Fibroblast of mammary gland (primary cell): ENCODE results near the gene TSPEAR.

Experiments used
- DNase-seq: peaks from one replicate; pipeline ENCODE4 v3.0.0-alpha.2; 2010; ENCODE audit warnings: low read depth
- H3K4me3 ChIP-seq: 2 replicates; pipeline ENCODE4 v1.5.1; 2011; ENCODE audit warnings: low read depth, mild to moderate bottlenecking, low read length, moderate library complexity; ENCODE audit not compliant: control insufficient read depth
- TF ChIP-seq, protein P1 (sequence below): conservative IDR thresholded peaks from 2 replicates; pipeline ENCODE4 v1.5.1; 2011; ENCODE audit warnings: low read depth, low read length, inconsistent platforms; ENCODE audit not compliant: control insufficient read depth, insufficient read depth

Gene TSPEAR

DNA sequence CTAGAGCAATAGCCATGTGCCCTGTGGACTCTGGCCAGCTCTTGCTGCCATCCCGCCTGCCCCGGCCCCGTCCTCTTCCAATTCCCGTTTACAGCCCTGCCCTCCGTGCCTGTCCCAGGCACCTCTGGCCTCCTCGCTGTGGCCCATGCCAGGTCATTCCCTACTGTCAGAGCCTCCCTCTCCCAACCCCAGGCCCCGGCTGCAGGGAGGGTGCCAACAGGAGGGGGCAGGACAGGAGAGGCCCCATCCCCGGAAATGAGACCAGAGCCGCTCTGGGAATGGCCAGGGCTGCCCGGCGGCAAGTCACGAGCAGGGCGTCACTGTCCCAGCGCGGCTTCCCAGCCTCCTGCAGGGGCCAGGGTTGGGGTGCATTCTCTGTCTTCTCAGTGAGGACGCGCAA is 23.5 kb upstream of the TSPEAR start:
- TF ChIP-seq, protein P1, sequence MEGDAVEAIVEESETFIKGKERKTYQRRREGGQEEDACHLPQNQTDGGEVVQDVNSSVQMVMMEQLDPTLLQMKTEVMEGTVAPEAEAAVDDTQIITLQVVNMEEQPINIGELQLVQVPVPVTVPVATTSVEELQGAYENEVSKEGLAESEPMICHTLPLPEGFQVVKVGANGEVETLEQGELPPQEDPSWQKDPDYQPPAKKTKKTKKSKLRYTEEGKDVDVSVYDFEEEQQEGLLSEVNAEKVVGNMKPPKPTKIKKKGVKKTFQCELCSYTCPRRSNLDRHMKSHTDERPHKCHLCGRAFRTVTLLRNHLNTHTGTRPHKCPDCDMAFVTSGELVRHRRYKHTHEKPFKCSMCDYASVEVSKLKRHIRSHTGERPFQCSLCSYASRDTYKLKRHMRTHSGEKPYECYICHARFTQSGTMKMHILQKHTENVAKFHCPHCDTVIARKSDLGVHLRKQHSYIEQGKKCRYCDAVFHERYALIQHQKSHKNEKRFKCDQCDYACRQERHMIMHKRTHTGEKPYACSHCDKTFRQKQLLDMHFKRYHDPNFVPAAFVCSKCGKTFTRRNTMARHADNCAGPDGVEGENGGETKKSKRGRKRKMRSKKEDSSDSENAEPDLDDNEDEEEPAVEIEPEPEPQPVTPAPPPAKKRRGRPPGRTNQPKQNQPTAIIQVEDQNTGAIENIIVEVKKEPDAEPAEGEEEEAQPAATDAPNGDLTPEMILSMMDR = no peak
- DNase-seq = no peak
- no peak overlapping the region for H3K4me3 ChIP-seq

DNA sequence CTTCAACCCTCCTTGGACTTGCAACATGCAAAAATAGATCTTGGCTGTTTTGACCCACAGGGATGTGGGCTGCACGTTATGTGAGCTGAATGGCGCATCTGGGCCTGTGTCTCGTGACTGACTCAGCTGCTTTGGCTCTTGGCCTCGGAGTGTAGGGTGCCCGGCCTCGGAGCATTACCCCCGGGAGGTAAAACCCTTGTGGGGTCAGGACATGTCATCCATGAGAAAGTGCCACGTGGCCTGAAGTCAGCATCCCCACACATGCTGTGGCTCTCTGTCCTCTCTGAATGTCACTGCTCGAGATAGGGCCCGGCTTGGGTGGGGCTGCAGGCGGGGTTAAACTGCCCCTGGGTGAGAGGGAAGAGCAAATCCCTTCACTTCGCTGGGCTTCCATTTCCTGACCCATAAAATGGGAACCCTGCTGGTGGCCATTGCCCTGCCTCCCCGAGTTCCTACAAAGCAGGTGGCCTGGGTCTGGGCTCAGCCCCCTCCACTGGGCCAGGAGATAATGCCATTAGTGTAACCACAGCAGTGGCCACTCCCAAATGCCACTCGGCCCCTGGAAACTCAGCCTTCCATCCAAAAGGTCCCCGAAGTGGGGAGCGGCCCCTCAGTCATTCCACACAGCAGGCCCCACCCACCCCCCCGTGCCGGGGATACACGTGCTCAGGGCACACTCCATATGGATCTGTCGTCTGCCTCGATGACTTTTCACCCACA is 22.8 kb upstream of the TSPEAR start:
- no peak overlapping the region for H3K4me3 ChIP-seq
- no peak for DNase-seq
- TF ChIP-seq, protein P1 = no peak

DNA sequence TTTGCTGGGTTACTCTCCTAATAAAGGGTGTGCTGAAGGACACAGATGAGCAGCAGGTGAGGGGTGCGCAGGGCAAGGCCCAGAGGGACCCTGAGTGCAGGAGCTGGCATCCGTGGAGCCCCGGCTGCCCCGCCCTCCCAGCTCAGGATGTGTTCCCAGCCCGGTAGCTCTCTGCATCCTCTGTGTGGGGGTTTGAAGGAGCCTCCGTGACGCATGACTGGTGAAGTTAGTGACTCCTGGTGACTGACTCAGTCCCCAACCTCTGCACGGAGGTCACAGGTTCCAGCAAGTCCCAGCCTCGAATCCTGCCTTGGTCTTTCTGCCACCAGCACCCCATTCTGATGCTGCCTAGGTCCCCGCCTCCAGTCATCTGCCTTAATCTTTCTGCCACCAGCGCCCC is 21.6 kb upstream of the TSPEAR start:
- H3K4me3 ChIP-seq = no peak overlapping the region
- DNase-seq = no peak
- TF ChIP-seq, protein P1 = no peak

DNA sequence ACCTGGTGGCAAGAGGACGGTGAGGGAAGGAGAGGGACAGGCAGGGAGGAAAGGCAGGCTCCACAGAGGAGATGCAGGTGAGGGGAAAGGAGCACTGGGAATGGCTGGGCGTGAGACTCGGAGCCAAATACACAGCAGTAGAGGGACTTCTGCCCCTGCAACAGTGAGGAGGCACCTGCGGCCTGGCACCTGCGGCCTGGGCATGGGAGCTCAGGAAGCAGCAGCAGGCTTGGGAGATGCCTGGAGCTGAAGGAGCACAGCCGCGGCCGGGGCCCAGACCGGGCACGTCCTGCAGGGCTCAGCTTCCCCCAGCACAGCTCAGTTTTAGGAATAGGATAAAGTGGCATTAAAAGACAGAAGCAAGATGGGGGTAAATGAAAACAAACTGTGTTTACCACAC is 20.9 kb upstream of the TSPEAR start:
- TF ChIP-seq, protein P1 = no peak
- H3K4me3 ChIP-seq = no peak overlapping the region
- DNase-seq = no peak

DNA sequence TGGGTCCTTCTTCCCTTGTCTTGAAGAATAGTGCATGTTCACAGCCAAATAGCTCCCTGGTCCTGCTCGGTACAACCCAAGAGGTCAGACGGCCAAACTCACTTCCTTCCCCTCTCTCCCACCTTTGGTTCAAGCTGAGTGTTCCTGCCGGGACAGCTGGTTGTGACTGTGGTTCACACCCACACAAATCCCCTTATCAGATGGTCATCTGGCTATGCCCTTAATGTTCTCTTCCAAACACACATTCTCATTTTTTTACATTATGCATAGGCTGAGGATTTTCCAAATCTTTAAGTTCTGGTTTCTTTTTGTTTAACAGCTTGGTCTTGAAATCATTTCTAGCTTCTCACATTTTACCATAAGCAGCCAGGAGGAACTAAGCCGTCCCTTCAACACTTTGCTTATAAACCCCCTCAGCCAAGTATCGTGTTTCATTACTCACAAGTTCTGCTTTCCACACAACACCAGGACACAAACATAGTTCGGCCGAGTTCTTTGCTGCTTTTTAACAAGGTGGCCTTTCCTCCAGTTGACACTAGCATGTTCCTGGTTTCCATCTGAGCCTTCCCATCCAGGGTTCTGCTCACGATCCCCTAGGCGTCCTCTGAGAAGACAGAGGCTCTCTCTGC is 19.7 kb upstream of the TSPEAR start:
- no peak overlapping the region for H3K4me3 ChIP-seq
- no peak for DNase-seq
- TF ChIP-seq, protein P1 = no peak

DNA sequence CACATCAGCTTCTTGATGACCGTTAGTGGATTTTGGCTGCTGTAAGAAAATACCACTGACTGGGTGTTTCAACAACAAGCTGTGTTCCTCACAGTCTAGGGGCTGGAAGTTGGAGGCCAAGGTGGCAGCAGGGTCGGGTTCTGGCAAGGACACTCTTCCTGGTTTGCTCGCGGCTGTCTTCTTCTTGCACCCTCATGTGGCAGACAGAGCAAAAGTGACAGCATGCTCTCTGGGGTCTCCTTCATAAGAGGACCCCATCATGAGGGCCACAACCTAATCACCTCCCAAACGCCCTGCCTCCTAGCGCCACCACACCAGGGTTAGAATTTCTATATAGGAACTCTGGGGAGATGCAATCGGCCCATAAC is 18.6 kb upstream of the TSPEAR start:
- no peak for DNase-seq
- no peak overlapping the region for H3K4me3 ChIP-seq
- TF ChIP-seq, protein P1 = no peak
